ENCODE data around the gene SOCS7.

SOCS7 gene

GRCh38 chr17:38454532-38454931 is 102.9 kb downstream of the SOCS7 start:
- DNase-seq (ENCODE audit: low spot score) = no peak
- in situ Hi-C loops (cut with MboI; ENCODE audit: low sequenced_read_pairs, unreplicated experiment) = no loop called here
- TF ChIP-seq CTCF (IDR thresholded peaks at IDR 0.05; ENCODE audit: borderline replicate concordance, control extremely low read depth, extremely low read depth, insufficient read depth, missing control alignments) = no peak

Data from GM13976 (cell line).